OCI-LY1 (cell line): ENCODE measurements around the gene PPM1E.

Source experiments
- H2AFZ ChIP-seq: fragments of 200-600 bp; sonication (generic), shearing (Covaris generic); 2 replicates; pipeline ENCODE4 v1.6.0; 2014; ENCODE audit warnings: antibody characterized with exemption, mild to moderate bottlenecking, low read length
- H3F3A ChIP-seq: fragments of 200-600 bp; sonication (generic), shearing (Covaris generic); 2 replicates; pipeline ENCODE4 v1.6.0; 2014; ENCODE audit warnings: mild to moderate bottlenecking, antibody characterized with exemption, low read length, moderate library complexity; ENCODE audit not compliant: insufficient read depth
- H3K27ac ChIP-seq: fragments of 200-600 bp; sonication (generic); 2 replicates; pipeline ENCODE4 v1.5.1; 2014; ENCODE audit warnings: low read length, mixed run types, mild to moderate bottlenecking, low read depth; ENCODE audit not compliant: poor library complexity, severe bottlenecking
- H3K27me3 ChIP-seq: fragments of 200-600 bp; sonication (generic); 2 replicates; pipeline ENCODE4 v1.6.0; 2014; ENCODE audit warnings: antibody characterized with exemption, mild to moderate bottlenecking, low read length, moderate library complexity; ENCODE audit not compliant: insufficient read depth
- H3K36me3 ChIP-seq: fragments of 200-600 bp; sonication (generic); 2 replicates; pipeline ENCODE4 v1.6.1; 2014; ENCODE audit warnings: mild to moderate bottlenecking, antibody characterized with exemption, low read length, moderate library complexity, mixed read lengths; ENCODE audit not compliant: insufficient read depth
- H3K4me1 ChIP-seq: fragments of 200-600 bp; sonication (generic); 2 replicates; pipeline ENCODE4 v1.5.1; 2014; ENCODE audit warnings: mild to moderate bottlenecking, low read length, moderate library complexity; ENCODE audit not compliant: insufficient read depth, severe bottlenecking
- H3K4me2 ChIP-seq: fragments of 200-600 bp; sonication (generic), shearing (Covaris generic); 2 replicates; pipeline ENCODE4 v1.6.1; 2014; ENCODE audit warnings: low read length
- H3K4me3 ChIP-seq: fragments of 200-600 bp; sonication (generic); 2 replicates; pipeline ENCODE4 v1.5.1; 2014; ENCODE audit warnings: low read length, low read depth, mild to moderate bottlenecking, mixed read lengths; ENCODE audit not compliant: poor library complexity, severe bottlenecking
- H3K79me2 ChIP-seq: fragments of 200-600 bp; shearing (Covaris generic); 2 replicates; pipeline ENCODE4 v1.6.1; 2016; ENCODE audit warnings: mixed run types, low read length, mixed read lengths; ENCODE audit not compliant: insufficient read depth
- H3K9ac ChIP-seq: fragments of 200-600 bp; sonication (generic), shearing (Covaris generic); 2 replicates; pipeline ENCODE4 v1.6.1; 2014; ENCODE audit warnings: mild to moderate bottlenecking, low read length, mixed read lengths
- H3K9me2 ChIP-seq: fragments of 200-600 bp; sonication (generic), shearing (Covaris generic); 2 replicates; pipeline ENCODE4 v1.6.1; 2014; ENCODE audit warnings: low read depth, mild to moderate bottlenecking, low read length, mixed read lengths
- H3K9me3 ChIP-seq: fragments of 200-600 bp; shearing (Covaris generic); 2 replicates; pipeline ENCODE4 v1.6.1; 2014; ENCODE audit warnings: low read length, mixed read lengths
- H4K20me1 ChIP-seq: fragments of 200-600 bp; sonication (generic), shearing (Covaris generic); 2 replicates; pipeline ENCODE4 v1.6.0; 2016; ENCODE audit warnings: mild to moderate bottlenecking, low read length; ENCODE audit not compliant: insufficient read depth
- EZH2 ChIP-seq: fragments of 200-600 bp; sonication (generic), shearing (Covaris generic); IDR thresholded peaks from 2 replicates; pipeline ENCODE4 v1.8.0; 2017; ENCODE audit warnings: borderline replicate concordance, mixed run types, mild to moderate bottlenecking, antibody characterized with exemption, low read length, moderate library complexity, mixed read lengths
- TF ChIP-seq, protein P1 (sequence below): fragments of 200-600 bp; sonication (generic), shearing (Covaris generic); IDR thresholded peaks from 2 replicates; pipeline ENCODE4 v1.5.1; 2017; ENCODE audit warnings: mild to moderate bottlenecking, antibody characterized with exemption, low read length, moderate library complexity, mixed read lengths

Gene PPM1E

DNA sequence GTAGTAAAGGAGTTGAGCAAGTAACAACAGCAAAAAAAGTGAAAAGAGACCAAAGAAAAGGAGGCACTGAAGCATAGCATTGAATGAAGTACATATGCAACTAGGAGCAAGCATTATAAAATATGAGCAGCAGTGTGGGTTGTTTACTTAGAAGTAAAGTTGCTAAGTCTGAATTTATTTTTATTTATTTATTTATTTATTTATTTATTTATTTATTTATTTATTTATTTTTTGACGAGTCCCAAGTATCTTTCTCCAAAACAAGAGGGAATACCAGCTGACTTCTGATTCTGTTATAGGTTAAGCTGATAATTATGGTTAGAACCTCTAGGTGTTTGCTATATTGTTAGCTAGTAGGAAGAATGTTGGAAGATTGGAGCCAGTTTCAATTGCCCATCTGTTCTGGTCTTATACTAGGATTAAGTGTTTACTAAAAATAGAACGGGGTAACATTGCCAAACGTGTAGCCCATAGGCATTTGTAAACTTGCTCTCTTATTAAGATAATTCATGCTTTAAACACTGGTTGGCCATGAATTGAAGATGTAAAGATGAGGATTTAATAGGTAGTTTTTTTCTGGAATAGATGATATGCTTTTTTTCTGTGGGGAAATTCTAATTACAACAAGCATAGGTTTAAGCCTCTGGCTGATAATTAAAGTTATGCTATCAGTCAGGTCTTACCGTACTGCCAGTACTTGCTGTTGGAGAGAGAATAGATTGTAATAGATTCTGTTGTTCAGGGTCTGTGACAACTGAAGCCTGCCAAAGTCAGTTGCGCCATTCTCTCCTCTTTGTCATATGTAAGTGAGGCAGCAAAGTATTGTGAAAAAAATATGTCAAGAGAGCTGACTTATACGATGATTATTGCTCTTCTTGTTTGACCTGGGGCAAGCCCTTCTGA lies 66.7 kb downstream of the PPM1E start:
- H3K4me1 ChIP-seq, result no peaks in the 10 kb centered on the region
- H3F3A ChIP-seq, result no peaks in the 10 kb centered on the region
- TF ChIP-seq, protein P1, sequence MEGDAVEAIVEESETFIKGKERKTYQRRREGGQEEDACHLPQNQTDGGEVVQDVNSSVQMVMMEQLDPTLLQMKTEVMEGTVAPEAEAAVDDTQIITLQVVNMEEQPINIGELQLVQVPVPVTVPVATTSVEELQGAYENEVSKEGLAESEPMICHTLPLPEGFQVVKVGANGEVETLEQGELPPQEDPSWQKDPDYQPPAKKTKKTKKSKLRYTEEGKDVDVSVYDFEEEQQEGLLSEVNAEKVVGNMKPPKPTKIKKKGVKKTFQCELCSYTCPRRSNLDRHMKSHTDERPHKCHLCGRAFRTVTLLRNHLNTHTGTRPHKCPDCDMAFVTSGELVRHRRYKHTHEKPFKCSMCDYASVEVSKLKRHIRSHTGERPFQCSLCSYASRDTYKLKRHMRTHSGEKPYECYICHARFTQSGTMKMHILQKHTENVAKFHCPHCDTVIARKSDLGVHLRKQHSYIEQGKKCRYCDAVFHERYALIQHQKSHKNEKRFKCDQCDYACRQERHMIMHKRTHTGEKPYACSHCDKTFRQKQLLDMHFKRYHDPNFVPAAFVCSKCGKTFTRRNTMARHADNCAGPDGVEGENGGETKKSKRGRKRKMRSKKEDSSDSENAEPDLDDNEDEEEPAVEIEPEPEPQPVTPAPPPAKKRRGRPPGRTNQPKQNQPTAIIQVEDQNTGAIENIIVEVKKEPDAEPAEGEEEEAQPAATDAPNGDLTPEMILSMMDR, result no peak
- TF ChIP-seq EZH2, result no peak
- no peaks in the 10 kb centered on the region for H3K9me3 ChIP-seq
- no peaks in the 10 kb centered on the region for H3K36me3 ChIP-seq
- no peaks in the 10 kb centered on the region for H4K20me1 ChIP-seq
- no peak overlapping the region for H3K4me3 ChIP-seq
- no peak overlapping the region for H2AFZ ChIP-seq
- H3K79me2 ChIP-seq, result no peaks in the 10 kb centered on the region
- no peak overlapping the region for H3K4me2 ChIP-seq
- H3K9me2 ChIP-seq, result no peaks in the 10 kb centered on the region
- no peak overlapping the region for H3K27ac ChIP-seq
- H3K27me3 ChIP-seq, result no peaks in the 10 kb centered on the region
- no peak overlapping the region for H3K9ac ChIP-seq

DNA sequence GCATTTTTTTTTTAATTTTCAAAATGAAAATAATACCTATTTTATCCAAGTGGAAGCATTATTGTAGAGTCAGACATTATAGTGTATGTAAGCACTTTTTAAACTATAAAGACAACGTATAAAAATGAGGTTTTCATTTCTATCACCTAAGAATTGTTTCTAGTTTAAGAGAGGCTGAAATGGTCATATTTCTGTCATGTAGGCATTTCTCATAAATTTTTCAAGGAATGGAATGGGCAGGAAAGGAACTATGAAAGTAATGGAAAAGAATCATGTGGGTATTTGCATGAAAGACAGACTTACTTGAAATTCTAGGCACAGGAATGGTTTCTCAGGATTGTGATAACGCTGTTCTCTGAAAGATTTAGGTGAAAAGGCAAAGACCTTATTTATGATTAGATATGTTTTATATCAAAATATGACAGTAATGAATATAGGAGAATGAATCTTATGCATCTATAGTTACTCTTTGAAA lies 67.4 kb downstream of the PPM1E start:
- H3K9me2 ChIP-seq, result no peaks in the 10 kb centered on the region

DNA sequence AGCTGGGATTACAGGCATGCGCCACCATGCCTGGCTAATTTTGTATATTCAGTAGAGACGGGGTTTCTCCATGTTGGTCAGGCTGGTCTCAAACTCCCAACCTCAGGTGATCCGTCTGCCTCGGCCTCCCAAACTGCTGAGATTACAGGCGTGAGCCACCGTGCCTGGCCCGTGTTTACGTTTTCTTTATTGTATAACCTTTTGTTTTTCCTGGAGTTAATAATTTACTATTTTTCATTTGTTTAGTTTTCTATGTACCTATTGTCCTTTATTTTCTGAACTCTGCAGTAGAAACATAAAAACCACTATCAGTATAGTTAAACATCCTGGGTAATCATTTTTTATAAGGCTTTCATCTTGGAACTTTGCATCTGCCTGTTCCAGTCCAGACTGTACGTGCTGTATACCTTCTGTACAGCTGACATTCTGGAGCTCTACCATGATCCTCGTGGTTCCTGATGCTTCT lies 73.6 kb downstream of the PPM1E start:
- H3K4me3 ChIP-seq, result no peak overlapping the region
- H2AFZ ChIP-seq, result no peak overlapping the region
- TF ChIP-seq EZH2, result no peak
- TF ChIP-seq, protein P1, result no peak
- no peaks in the 10 kb centered on the region for H3F3A ChIP-seq
- H3K36me3 ChIP-seq, result no peaks in the 10 kb centered on the region
- no peaks in the 10 kb centered on the region for H3K4me1 ChIP-seq
- H4K20me1 ChIP-seq, result no peaks in the 10 kb centered on the region
- no peak overlapping the region for H3K27ac ChIP-seq
- H3K9me3 ChIP-seq, result no peaks in the 10 kb centered on the region
- H3K79me2 ChIP-seq, result no peaks in the 10 kb centered on the region
- H3K27me3 ChIP-seq, result no peaks in the 10 kb centered on the region
- H3K9me2 ChIP-seq, result no peaks in the 10 kb centered on the region
- no peak overlapping the region for H3K9ac ChIP-seq
- no peak overlapping the region for H3K4me2 ChIP-seq

More for the DNA sequence above, 67.4 kb downstream of the PPM1E start:
- Histone ChIP-seq H3K9me3 (no peaks in the 10 kb centered on the region), H2AFZ (no peak overlapping the region), H3F3A (no peaks in the 10 kb centered on the region), H3K27ac (no peak overlapping the region), H4K20me1 (no peaks in the 10 kb centered on the region), H3K4me1 (no peaks in the 10 kb centered on the region), H3K9ac (no peak overlapping the region), H3K36me3 (no peaks in the 10 kb centered on the region), H3K27me3 (no peaks in the 10 kb centered on the region), H3K79me2 (no peaks in the 10 kb centered on the region), H3K4me3 (no peak overlapping the region), H3K4me2 (no peak overlapping the region)
- TF ChIP-seq EZH2, result no peak
- TF ChIP-seq, protein P1, result no peak
